NCI-H2196 treated with DMSO at 0.1 percent for 48 hours (cell line): Measurements from ENCODE around the gene SRRM2.

Experiments
- DNase-seq: peaks from one replicate; lab custom pipeline; 2025; ENCODE audit not compliant: unreplicated experiment; lab: John Stamatoyannopoulos, UW

The SRRM2 gene

GRCh38 chr16:2752035-2752849 lies at the start of gene SRRM2:
Gene SRRM2, plus strand, starts transcription at chr16:2752638. Its CDS starts 3,727 bp downstream, at chr16:2756365.
- peak; percentile 94 for DNase-seq

- DNase-seq: peak; percentile 50
These were observed 49.3 kb upstream of the SRRM2 start for GRCh38 chr16:2702871-2703745.

GRCh38 chr16:2704166-2704982 lies 48.1 kb upstream of the SRRM2 start:
- no peak for DNase-seq

GRCh38 chr16:2704983-2705275 lies 47.5 kb upstream of the SRRM2 start:
- DNase-seq: no peak

GRCh38 chr16:2705351-2705750 lies 47.1 kb upstream of the SRRM2 start:
- DNase-seq: no peak

- DNase-seq: no peak
These were observed 46.4 kb upstream of the SRRM2 start for GRCh38 chr16:2706085-2706484.

- DNase-seq: no peak
These were observed 45.7 kb upstream of the SRRM2 start for GRCh38 chr16:2706611-2707311.

GRCh38 chr16:2707368-2708289 lies 44.8 kb upstream of the SRRM2 start:
- no peak for DNase-seq

- DNase-seq: no peak
These were observed 44.2 kb upstream of the SRRM2 start for GRCh38 chr16:2708290-2708639.

GRCh38 chr16:2708955-2709587 lies 43.4 kb upstream of the SRRM2 start:
- no peak for DNase-seq

- no peak for DNase-seq
These were observed 42.9 kb upstream of the SRRM2 start for GRCh38 chr16:2709588-2709984.

GRCh38 chr16:2710021-2710710 lies 42.3 kb upstream of the SRRM2 start:
- DNase-seq: no peak

- DNase-seq: no peak
These were observed 41.7 kb upstream of the SRRM2 start for GRCh38 chr16:2710711-2711231.

- no peak for DNase-seq
These were observed 40.9 kb upstream of the SRRM2 start for GRCh38 chr16:2711370-2712062.

GRCh38 chr16:2712063-2712441 lies 40.4 kb upstream of the SRRM2 start:
- DNase-seq: no peak

- no peak for DNase-seq
These were observed 39.9 kb upstream of the SRRM2 start for GRCh38 chr16:2712546-2712945.

- no peak for DNase-seq
These were observed 38.9 kb upstream of the SRRM2 start for GRCh38 chr16:2713523-2713922.
